Right atrium auricular region (tissue), 2 donors: Measurements from ENCODE around the gene NECTIN2. TPM values are rescaled to one million over a fixed set of nuclear protein-coding genes. Genes with fewer than 3 reads are reported as not detected.

Experiments used
- DNase-seq: peaks from one replicate; pipeline ENCODE4 v3.0.0-alpha.2; 2019; ENCODE audit warnings: low spot score
- H3K27ac ChIP-seq, 2 donors: fragments of 200-600 bp; sonication (generic); 1 replicate in 1 of 2; 2 replicates in 1 of 2; pipeline ENCODE4 v1.5.1; 2016 to 2019
- H3K27me3 ChIP-seq, 2 donors: fragments of 200-600 bp; sonication (generic); one replicate each; pipeline versions ENCODE4 v1.5.1 to v1.6.0; 2017 to 2019
- H3K36me3 ChIP-seq: fragments of 200-600 bp; sonication (generic); one replicate; pipeline ENCODE4 v1.5.1; 2016
- H3K4me1 ChIP-seq, 2 donors: fragments of 200-600 bp; sonication (generic); one replicate each; pipeline versions ENCODE4 v1.5.1 to v1.6.0; 2017 to 2019
- H3K4me3 ChIP-seq, 2 donors: fragments of 200-600 bp; sonication (generic); 1 replicate in 1 of 2; 2 replicates in 1 of 2; pipeline ENCODE4 v1.5.1; 2017 to 2019; ENCODE audit warnings: mild to moderate bottlenecking in 1 of 2, moderate library complexity in 1 of 2
- H3K9me3 ChIP-seq, 2 donors: fragments of 200-600 bp; sonication (generic); one replicate each; pipeline ENCODE4 v1.5.1; 2019
- CTCF ChIP-seq, 2 donors: fragments of 200-600 bp; sonication (generic); IDR thresholded peaks; one replicate each; pipeline ENCODE4 v1.5.1; 2019; ENCODE audit warnings: antibody characterized with exemption in 2 of 2
- total RNA-seq, 2 donors: library from RNA; depleted of rRNA; stranded (reverse); fragments of >200 nt; gene quantifications; one replicate each; pipeline ENCODE4 v1.1.0, GENCODE V29; 2016

The NECTIN2 gene
- total RNA-seq, 2 donors from 2014 or later = 65.1 to 95.7 TPM

GRCh38 chr19:44894052-44894400, 47.9 kb downstream of the NECTIN2 start:
- Histone ChIP-seq H3K27ac (no peak overlapping the region), H3K36me3 (peaks cover 54% of the 10 kb centered on the region), H3K4me3 (no peak overlapping the region), H3K9me3 (no peaks in the 10 kb centered on the region), H3K4me1 (peaks cover 0 to 25% of the 10 kb centered on the region in 2 donors), H3K27me3 (no peaks in the 10 kb centered on the region)
- DNase-seq = no peak
- TF ChIP-seq CTCF (IDR thresholded peaks at IDR 0.05) = no peak

- no peak for TF ChIP-seq CTCF (IDR thresholded peaks at IDR 0.05)
- Histone ChIP-seq H3K9me3 (no peaks in the 10 kb centered on the region), H3K27me3 (no peaks in the 10 kb centered on the region)
These were observed 48.8 kb downstream of the NECTIN2 start for GRCh38 chr19:44894946-44895345.

GRCh38 chr19:44897835-44898234, 51.7 kb downstream of the NECTIN2 start:
- H3K4me3 ChIP-seq = no peak overlapping the region
- H3K36me3 ChIP-seq = peaks cover 77% of the 10 kb centered on the region
- no peaks in the 10 kb centered on the region for H3K27me3 ChIP-seq
- no peak for DNase-seq
- no peak for TF ChIP-seq CTCF (IDR thresholded peaks at IDR 0.05)
- H3K9me3 ChIP-seq = no peaks in the 10 kb centered on the region
- H3K4me1 ChIP-seq = peaks cover 0 to under 1% of the 10 kb centered on the region in 2 donors
- H3K27ac ChIP-seq = no peak overlapping the region

More at GRCh38 chr19:44894946-44895345, 48.8 kb downstream of the NECTIN2 start:
- no peak overlapping the region for H3K27ac ChIP-seq
- H3K4me1 ChIP-seq = peaks cover 0 to 17% of the 10 kb centered on the region in 2 donors
- peaks cover 56% of the 10 kb centered on the region for H3K36me3 ChIP-seq
- DNase-seq = no peak
- H3K4me3 ChIP-seq = no peak overlapping the region

- no peak overlapping the region for H3K27ac ChIP-seq
These were observed 54.5 kb downstream of the NECTIN2 start for GRCh38 chr19:44900328-44901244.

GRCh38 chr19:44903216-44903601, 57.1 kb downstream of the NECTIN2 start:
- DNase-seq = no peak
- Histone ChIP-seq H3K36me3 (peaks cover 35% of the 10 kb centered on the region), H3K27ac (no peak overlapping the region)

More at GRCh38 chr19:44900328-44901244, 54.5 kb downstream of the NECTIN2 start:
- no peaks in the 10 kb centered on the region for H3K9me3 ChIP-seq
- no peak overlapping the region for H3K4me3 ChIP-seq
- H3K27me3 ChIP-seq = peaks cover 0 to 4% of the 10 kb centered on the region in 2 donors
- peaks cover 55% of the 10 kb centered on the region for H3K36me3 ChIP-seq
- H3K4me1 ChIP-seq = peaks cover 0 to 11% of the 10 kb centered on the region in 2 donors
- DNase-seq = no peak
- no peak for TF ChIP-seq CTCF (IDR thresholded peaks at IDR 0.05)

More at GRCh38 chr19:44903216-44903601, 57.1 kb downstream of the NECTIN2 start:
- H3K27me3 ChIP-seq = peaks cover 0 to 8% of the 10 kb centered on the region in 2 donors
- no peak overlapping the region for H3K4me3 ChIP-seq
- H3K4me1 ChIP-seq = peaks cover 0 to 21% of the 10 kb centered on the region in 2 donors
- no peaks in the 10 kb centered on the region for H3K9me3 ChIP-seq
- no peak for TF ChIP-seq CTCF (IDR thresholded peaks at IDR 0.05)
